CD1c-positive myeloid dendritic cell (primary cell): Measurements from ENCODE around the gene KIR2DL3.
"Not testable (repeated sequence)": the region's sequence is repeated elsewhere in the genome, so short reads cannot be mapped to it uniquely, and the experiment has no call there.

Experiments used
- DNase-seq: peaks from one replicate; pipeline ENCODE4 v3.0.0-alpha.2; 2016; ENCODE audit errors: extremely low spot score

The KIR2DL3 gene

DNA sequence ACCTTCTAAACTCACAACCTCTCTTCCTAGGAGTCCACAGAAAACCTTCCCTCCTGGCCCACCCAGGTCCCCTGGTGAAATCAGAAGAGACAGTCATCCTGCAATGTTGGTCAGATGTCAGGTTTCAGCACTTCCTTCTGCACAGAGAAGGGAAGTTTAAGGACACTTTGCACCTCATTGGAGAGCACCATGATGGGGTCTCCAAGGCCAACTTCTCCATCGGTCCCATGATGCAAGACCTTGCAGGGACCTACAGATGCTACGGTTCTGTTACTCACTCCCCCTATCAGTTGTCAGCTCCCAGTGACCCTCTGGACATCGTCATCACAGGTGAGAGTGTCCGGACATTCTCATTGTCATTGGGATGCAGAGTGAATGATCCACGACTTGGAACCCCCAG, 3.6 kb downstream of the KIR2DL3 start:
- DNase-seq: peak; percentile 29

DNA sequence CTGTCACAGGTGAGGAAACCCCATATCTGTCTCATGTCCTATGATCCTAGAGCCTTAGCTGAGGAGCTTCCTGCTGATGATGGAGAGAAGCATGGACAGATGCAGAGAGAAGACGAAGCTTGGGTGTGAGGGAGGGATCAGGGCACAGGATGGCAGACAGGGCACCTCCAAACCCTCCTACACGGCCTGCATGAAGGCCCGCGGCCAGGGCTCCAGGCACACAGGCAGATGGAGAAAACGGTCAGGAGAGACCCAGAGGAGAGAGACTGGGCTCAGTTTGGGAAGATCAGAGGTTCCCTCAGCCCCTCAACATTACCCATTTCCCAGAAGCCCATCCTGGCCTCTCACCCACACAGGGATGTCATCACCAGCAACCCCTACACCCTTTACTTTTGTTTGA, 5.8 kb downstream of the KIR2DL3 start:
- not testable (repeated sequence) for DNase-seq

GRCh38 chr19:54747614-54748322, 9.5 kb downstream of the KIR2DL3 start:
- DNase-seq: peak; percentile 90

- not testable (repeated sequence) for DNase-seq
These were observed 12.0 kb downstream of the KIR2DL3 start for GRCh38 chr19:54750276-54750675.

DNA sequence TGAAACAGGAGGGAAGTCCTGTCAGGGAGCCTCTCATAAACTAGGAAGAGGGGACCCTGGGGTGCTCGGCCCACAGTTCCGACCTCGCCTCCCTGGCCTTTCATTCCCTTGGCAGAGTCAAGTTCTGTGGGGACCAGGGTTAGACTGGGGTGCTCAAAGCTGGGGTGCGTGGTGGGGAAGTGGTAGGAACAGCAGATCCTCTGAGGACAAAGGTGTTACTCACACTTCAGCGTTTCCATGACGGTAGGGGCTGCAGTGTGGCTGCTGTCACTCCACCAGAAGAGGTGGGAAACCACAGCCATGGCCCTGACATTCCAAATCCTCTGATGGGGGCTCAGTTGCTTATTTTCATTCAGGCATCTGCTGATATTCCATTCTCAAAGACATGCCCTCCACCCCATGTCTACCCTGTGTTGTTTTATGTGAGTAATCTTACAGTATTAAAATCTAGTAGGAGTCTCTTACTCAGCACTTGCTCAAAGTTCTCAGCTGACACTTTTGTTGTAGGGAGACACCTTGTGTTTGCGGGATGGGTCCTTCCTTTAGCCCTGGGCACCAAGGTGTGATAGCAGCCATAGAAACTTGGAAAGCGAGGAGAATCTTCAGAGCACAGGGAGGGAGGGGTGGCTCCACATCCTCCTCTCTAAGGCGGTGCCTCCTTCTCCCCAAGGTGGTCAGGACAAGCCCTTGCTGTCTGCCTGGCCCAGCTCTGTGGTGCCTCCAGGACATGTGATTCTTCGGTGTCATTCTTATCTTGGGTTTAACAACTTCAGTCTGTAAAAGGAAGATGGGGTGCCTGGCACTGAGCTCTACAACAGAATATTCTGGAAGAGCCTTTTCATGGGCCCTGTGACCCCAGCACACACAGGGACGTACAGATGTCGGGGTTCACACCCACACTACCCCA, 18.1 kb downstream of the KIR2DL3 start:
- not testable (repeated sequence) for DNase-seq

GRCh38 chr19:54758577-54758976, 20.3 kb downstream of the KIR2DL3 start:
- DNase-seq: peak; percentile 30

DNA sequence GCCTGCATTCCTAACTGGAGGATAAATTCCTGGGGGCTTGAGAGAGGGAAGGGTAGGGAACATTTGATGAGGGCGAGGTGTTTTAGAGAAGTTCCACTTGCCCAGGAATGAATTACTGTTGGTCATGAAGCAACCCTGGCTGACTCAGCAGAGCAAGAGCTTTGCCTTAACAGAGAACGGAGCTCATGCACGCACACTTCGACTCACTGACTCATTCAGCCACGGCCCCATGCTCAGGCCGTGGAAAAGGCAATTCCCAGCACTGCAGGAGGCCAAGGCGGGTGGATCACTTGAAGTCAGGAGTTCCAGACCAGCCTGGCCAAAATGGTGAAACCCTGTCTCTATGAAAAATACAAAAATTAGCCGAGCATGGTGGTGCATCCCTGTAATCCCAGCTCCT, 25.9 kb downstream of the KIR2DL3 start:
- peak; percentile 56 for DNase-seq

- not testable (repeated sequence) for DNase-seq
These were observed 28.2 kb downstream of the KIR2DL3 start for GRCh38 chr19:54766464-54766863.

- not testable (repeated sequence) for DNase-seq
These were observed 31.3 kb downstream of the KIR2DL3 start, which contains the start of gene KIR2DL1 for GRCh38 chr19:54769646-54770045. KIR2DL1 (plus strand) TSS chr19:54769793; CDS start chr19:54769851, 58 bp downstream.

GRCh38 chr19:54770511-54770910, 32.2 kb downstream of the KIR2DL3 start:
- DNase-seq: not testable (repeated sequence)

DNA sequence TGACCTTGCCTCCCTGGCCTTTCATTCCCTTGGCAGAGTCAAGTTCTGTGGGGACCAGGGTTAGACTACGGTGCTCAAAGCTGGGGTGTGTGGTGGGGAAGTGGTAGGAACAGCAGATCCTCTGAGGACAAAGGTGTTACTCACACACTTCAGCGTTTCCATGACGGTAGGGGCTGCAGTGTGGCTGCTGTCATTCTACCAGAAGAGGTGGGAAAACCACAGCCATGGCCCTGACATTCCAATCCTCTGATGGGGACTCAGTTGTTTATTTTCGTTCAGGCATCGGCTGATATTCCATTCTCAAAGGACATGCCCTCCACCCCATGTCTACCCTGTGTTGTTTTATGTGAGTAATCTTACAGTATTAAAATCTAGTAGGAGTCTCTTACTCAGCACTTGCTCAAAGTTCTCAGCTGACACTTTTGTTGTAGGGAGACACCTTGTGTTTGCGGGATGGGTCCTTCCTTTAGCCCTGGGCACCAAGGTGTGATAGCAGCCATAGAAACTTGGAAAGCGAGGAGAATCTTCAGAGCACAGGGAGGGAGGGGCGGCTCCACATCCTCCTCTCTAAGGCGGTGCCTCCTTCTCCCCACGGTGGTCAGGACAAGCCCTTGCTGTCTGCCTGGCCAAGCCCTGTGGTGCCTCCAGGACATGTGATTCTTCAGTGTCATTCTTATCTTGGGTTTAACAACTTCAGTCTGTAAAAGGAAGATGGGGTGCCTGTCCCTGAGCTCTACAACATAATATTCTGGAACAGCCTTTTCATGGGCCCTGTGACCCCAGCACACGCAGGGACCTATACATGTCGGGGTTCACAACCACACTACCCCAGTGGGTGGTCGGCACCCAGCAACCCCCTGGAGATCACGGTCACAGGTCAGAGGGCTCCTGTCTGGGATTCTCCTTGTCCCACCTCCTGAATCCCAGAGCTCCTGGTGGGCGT, 33.0 kb downstream of the KIR2DL3 start:
- not testable (repeated sequence) for DNase-seq

DNA sequence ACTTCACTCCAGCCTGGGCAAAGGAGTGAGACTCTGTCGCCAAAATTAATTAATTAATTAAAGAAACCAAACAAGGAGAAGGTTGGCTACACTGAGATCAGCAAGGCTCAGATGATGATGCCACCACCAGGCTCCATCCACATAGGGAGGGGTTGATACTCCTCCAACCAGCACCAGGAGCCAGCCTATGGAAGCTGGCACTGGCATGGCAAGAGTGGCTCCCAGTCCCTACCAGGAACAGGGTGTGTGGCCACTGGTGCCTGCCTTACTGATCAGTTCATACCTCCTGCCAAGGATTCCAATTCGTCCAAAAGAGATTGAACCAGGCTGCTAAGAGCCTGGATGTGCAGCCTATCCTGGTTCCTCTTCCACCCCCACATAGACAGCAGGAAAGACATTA, 34.4 kb downstream of the KIR2DL3 start:
- not testable (repeated sequence) for DNase-seq

- not testable (repeated sequence) for DNase-seq
These were observed 36.9 kb downstream of the KIR2DL3 start for GRCh38 chr19:54775095-54775815.

- DNase-seq: not testable (repeated sequence)
These were observed 37.5 kb downstream of the KIR2DL3 start for GRCh38 chr19:54775830-54776229.

- not testable (repeated sequence) for DNase-seq
These were observed 39.5 kb downstream of the KIR2DL3 start for GRCh38 chr19:54777851-54778250.

DNA sequence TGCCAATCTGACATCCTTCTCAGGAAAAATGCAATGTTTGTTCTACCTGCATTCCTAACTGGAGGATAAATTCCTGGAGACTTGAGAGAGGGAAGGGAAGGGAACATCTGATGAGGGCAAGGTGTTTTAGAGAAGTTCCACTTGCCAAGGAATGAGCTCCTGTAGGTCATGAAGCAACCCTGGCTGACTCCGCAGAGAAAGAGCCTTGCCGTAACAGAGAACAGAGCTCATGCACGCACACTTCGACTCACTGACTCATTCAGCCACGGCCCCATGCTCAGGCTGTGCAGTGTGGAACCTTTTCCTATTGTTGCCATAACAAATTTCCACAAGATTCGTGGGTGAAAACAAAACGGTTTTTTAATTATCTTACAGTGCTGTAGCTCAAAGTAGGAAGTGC, 40.6 kb downstream of the KIR2DL3 start:
- peak; percentile 40 for DNase-seq

DNA sequence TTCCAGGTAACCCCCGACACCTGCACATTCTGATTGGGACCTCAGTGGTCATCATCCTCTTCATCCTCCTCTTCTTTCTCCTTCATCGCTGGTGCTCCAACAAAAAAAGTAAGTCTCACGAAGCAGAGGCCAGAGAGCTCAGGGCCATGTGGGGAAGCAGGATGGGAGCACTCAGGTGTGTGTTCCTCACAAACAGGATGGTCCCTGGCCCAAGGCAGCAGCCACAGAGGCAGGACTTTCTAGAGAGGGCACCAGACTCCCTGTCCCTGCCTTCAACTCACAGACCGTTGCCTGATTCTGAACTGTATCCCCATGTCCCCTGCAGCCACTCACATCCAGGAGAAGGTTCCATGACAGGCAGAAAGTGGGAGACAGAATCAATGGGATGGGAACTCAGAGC, 44.6 kb downstream of the KIR2DL3 start:
- DNase-seq: not testable (repeated sequence)

GRCh38 chr19:54786091-54786723, 47.9 kb downstream of the KIR2DL3 start:
- DNase-seq: not testable (repeated sequence)

DNA sequence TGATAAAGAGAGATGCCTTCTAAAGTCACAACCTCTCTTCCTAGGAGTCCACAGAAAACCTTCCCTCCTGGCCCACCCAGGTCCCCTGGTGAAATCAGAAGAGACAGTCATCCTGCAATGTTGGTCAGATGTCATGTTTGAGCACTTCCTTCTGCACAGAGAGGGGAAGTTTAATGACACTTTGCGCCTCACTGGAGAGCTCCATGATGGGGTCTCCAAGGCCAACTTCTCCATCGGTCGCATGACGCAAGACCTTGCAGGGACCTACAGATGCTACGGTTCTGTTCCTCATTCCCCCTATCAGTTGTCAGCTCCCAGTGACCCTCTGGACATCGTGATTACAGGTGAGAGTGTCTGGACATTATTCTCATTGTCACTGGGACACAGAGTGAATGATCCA, 49.8 kb downstream of the KIR2DL3 start:
- not testable (repeated sequence) for DNase-seq

GRCh38 chr19:54790711-54791110, 52.4 kb downstream of the KIR2DL3 start:
- DNase-seq: no peak
